Adrenal gland (tissue), 5 donors: ENCODE results near the gene CALD1.

Experiments
- POLR2A ChIP-seq, 2 donors: fragments of 450-650 bp; IDR thresholded peaks; one replicate each; pipeline ENCODE4 v1.6.1; 2017; ENCODE audit warnings: antibody characterized with exemption in 2 of 2, mild to moderate bottlenecking in 2 of 2, moderate library complexity in 1 of 2
- TF ChIP-seq, protein P1 (sequence below), 6 experiments: fragments of 450-650 bp in 4 of 6; fragments of 200-600 bp in 2 of 6; sonication (generic) in 1 of 6; IDR thresholded peaks; 1 replicate in 5 of 6; 2 replicates in 1 of 6; pipeline versions ENCODE4 v1.5.1 to v1.8.0; 2016 to 2021; ENCODE audit warnings: antibody characterized with exemption in 6 of 6, mild to moderate bottlenecking in 2 of 6, moderate library complexity in 1 of 6
- donor health status: DM: no; HTN: no; CAD: no.

DNA sequence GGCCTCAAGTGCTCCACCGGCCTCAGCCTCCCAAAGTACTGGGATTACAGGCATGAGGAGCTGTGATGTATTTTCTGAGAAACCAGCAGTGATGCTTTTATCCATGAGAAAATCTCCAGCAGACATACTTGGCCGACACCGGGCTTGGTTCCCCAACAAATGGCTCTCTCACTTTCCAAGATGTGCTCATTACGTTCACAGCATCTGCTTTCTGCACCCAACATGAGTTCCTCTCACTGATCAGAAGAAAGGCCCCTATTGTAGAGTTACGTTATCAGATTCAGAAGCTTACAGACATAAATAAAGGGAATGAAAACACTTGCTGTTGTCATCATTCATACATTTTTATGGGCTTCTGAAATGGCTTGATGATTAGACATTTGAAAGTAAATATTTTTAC, 95.0 kb downstream of the CALD1 start:
- TF ChIP-seq, protein P1, sequence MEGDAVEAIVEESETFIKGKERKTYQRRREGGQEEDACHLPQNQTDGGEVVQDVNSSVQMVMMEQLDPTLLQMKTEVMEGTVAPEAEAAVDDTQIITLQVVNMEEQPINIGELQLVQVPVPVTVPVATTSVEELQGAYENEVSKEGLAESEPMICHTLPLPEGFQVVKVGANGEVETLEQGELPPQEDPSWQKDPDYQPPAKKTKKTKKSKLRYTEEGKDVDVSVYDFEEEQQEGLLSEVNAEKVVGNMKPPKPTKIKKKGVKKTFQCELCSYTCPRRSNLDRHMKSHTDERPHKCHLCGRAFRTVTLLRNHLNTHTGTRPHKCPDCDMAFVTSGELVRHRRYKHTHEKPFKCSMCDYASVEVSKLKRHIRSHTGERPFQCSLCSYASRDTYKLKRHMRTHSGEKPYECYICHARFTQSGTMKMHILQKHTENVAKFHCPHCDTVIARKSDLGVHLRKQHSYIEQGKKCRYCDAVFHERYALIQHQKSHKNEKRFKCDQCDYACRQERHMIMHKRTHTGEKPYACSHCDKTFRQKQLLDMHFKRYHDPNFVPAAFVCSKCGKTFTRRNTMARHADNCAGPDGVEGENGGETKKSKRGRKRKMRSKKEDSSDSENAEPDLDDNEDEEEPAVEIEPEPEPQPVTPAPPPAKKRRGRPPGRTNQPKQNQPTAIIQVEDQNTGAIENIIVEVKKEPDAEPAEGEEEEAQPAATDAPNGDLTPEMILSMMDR (IDR thresholded peaks at IDR 0.05) = no peak
- no peak for TF ChIP-seq POLR2A (IDR thresholded peaks at IDR 0.05)
